ENCODE measurements around the gene CSNK1G1.
"Not testable (repeated sequence)": the region's sequence is repeated elsewhere in the genome, so short reads cannot be mapped to it uniquely, and the experiment has no call there.

Gene CSNK1G1

GRCh38 chr15:64387562-64388168, 31.7 kb upstream of the CSNK1G1 start, which contains the start of gene TRIP4:
TRIP4 (plus strand) TSS chr15:64387836; CDS start chr15:64387864, 28 bp downstream.
- Histone ChIP-seq H3K4me3 (ENCODE audit: low read depth, low read length) (peak within 1 kb of the TSS; percentile 96), H3K36me3 (replicated peaks) (no peaks in the 10 kb centered on the region), H3K27ac (peak within 1 kb of the TSS; percentile 52), H3K27me3 (replicated peaks) (no peaks in the 10 kb centered on the region)
- peak; percentile 97 for DNase-seq
- peak; percentile 22 for TF ChIP-seq CTCF (IDR thresholded peaks at IDR 0.05; ENCODE audit: low read depth, low read length, missing control alignments)
- in situ Hi-C loops (cut with HindIII; ENCODE audit: low pct_ligation_motif_present, low sequenced_read_pairs): no loop called here

GRCh38 chr15:64386291-64386690, 30.3 kb upstream of the CSNK1G1 start:
- in situ Hi-C loops (cut with HindIII; ENCODE audit: low pct_ligation_motif_present, low sequenced_read_pairs): no loop called here
- DNase-seq: no peak

GRCh38 chr15:64383760-64384159, 27.8 kb upstream of the CSNK1G1 start:
- no peaks in the 10 kb centered on the region for H3K36me3 ChIP-seq (replicated peaks)
- H3K27me3 ChIP-seq (replicated peaks): no peaks in the 10 kb centered on the region
- in situ Hi-C loops (cut with HindIII; ENCODE audit: low pct_ligation_motif_present, low sequenced_read_pairs): no loop called here
- TF ChIP-seq CTCF (IDR thresholded peaks at IDR 0.05; ENCODE audit: low read depth, low read length, missing control alignments): no peak
- H3K27ac ChIP-seq: no peak overlapping the region
- no peak for DNase-seq
- no peak overlapping the region for H3K4me3 ChIP-seq (ENCODE audit: low read depth, low read length)

More at GRCh38 chr15:64386291-64386690, 30.3 kb upstream of the CSNK1G1 start:
- H3K27ac ChIP-seq: no peak overlapping the region
- H3K27me3 ChIP-seq (replicated peaks): no peaks in the 10 kb centered on the region
- H3K4me3 ChIP-seq (ENCODE audit: low read depth, low read length): no peak overlapping the region
- TF ChIP-seq CTCF (IDR thresholded peaks at IDR 0.05; ENCODE audit: low read depth, low read length, missing control alignments): no peak
- no peaks in the 10 kb centered on the region for H3K36me3 ChIP-seq (replicated peaks)

- TF ChIP-seq CTCF (IDR thresholded peaks at IDR 0.05; ENCODE audit: low read depth, low read length, missing control alignments): no peak
- Histone ChIP-seq H3K4me3 (ENCODE audit: low read depth, low read length) (peak within 1 kb of the TSS; percentile 78), H3K36me3 (replicated peaks) (no peaks in the 10 kb centered on the region), H3K27ac (no peak within 1 kb of the TSS), H3K27me3 (replicated peaks) (no peaks in the 10 kb centered on the region)
- DNase-seq: peak; percentile 97
- in situ Hi-C loops (cut with HindIII; ENCODE audit: low pct_ligation_motif_present, low sequenced_read_pairs): no loop called here
These were observed 25.2 kb upstream of the CSNK1G1 start, which contains the start of gene PCLAF for GRCh38 chr15:64381000-64381751. PCLAF (minus strand) TSS chr15:64381441; CDS start chr15:64381371, 70 bp downstream.

- H3K27me3 ChIP-seq (replicated peaks); H3K36me3 ChIP-seq (replicated peaks); in situ Hi-C loops (cut with HindIII; ENCODE audit: low pct_ligation_motif_present, low sequenced_read_pairs); H3K27ac ChIP-seq; DNase-seq: not testable (repeated sequence)
- peak overlapping the region; percentile 78 for H3K4me3 ChIP-seq (ENCODE audit: low read depth, low read length)
These were observed 24.3 kb upstream of the CSNK1G1 start for GRCh38 chr15:64380130-64380870.
